Epithelial cell of esophagus (primary cell): ENCODE measurements around the gene CACTIN.

Experiments
- DNase-seq: peaks from one replicate; pipeline ENCODE4 v3.0.0; 2010; ENCODE audit warnings: low read depth
- H3K4me3 ChIP-seq: 2 replicates; pipeline ENCODE4 v1.5.1; 2011; ENCODE audit warnings: mild to moderate bottlenecking, low read length, control low read depth
- CTCF ChIP-seq: IDR thresholded peaks from 2 replicates; pipeline ENCODE4 v1.5.1; 2011; ENCODE audit warnings: low read depth, mild to moderate bottlenecking, low read length, control low read depth, inconsistent platforms; ENCODE audit not compliant: insufficient read depth; ENCODE audit errors: missing control alignments

CACTIN gene

GRCh38 chr19:3671680-3672574 lies 45.3 kb upstream of the CACTIN start:
- no peak for DNase-seq
- no peak for TF ChIP-seq CTCF
- no peak overlapping the region for H3K4me3 ChIP-seq

GRCh38 chr19:3670796-3671679 lies 44.4 kb upstream of the CACTIN start:
- no peak overlapping the region for H3K4me3 ChIP-seq
- TF ChIP-seq CTCF: no peak
- DNase-seq: no peak

DNA sequence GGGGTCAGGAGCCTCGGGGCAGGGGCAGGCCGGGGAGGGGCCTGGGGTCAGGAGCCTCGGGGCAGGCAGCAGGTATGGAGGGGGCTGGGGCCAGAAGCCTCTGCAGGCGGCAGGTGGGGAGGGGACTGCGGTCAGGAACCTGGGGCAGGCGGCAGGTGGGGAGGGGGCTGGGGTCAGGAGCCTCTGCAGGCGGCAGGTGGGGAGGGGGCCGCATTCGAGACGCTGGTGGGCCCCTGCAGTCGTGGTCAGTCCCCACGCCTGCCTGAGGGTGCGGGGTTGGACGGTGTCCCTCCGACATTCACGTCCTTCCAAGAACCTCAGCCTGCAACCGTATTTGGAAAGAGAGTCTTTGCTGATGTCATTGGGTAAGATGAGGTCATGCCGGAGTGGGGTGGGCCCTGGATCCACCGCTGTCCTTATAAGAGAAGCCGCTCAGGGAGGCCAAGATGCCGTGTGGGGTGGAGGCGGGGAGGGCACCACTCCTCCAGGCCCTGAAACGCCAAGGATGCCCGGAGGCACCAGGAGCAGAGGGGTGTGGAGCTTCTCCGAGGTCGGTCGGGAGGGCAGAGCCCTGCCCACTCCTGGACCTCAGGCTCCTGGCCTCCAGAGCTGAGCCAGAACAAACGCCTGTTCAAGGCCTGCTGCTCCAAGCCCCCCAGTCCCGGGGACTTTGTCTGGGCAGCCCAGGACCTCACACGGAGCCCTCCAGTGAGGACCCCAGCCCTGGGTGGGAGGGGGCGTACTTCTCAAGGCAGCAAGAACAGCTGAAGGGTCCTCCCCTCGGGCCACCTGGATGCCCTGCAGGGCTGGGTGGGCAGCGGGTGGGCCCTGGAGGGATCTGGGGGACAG lies 43.6 kb upstream of the CACTIN start:
- DNase-seq: no peak
- no peak for TF ChIP-seq CTCF
- no peak overlapping the region for H3K4me3 ChIP-seq

- no peak for TF ChIP-seq CTCF
- H3K4me3 ChIP-seq: no peak overlapping the region
These were observed 42.7 kb upstream of the CACTIN start for GRCh38 chr19:3669082-3669946.

DNA sequence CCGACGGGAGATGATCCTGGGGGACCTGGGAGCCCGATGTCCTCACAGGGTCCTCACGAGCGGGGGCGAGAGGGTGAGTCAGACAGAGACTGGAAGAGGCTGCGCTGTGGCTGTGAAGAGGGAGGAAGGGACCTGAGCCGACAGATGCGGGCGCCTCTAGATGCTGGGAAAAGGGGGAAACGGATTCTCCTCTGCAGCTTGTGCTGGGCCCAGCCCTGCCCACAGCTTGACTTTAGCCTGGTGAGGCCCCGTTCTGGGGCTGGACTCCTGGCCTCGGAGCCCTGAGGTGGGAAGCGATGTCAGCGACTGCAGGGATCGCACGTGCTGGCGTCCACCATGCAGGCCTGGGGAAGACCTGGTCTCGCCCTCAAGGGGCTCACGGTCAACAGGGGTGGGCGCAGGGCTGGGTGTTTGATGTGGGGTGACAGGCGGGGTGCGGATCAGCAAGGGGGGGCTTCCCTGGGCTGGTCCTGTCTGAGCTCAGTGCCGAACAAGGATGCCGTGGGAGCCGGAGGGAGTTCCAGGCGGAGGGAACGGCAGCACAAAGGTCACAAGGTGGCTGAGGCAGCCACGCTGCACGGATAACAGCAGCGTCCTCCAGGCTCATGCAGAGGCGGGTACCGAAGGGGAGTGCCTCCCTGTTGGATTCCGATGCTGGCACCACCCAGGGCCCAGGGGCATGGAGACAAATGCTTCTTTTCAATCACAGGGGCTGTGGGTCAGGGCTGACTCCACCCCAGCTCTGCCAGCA lies 41.9 kb upstream of the CACTIN start:
- DNase-seq: peak; percentile 11
- H3K4me3 ChIP-seq: no peak overlapping the region
- TF ChIP-seq CTCF: no peak

More at GRCh38 chr19:3669082-3669946, 42.7 kb upstream of the CACTIN start:
- no peak for DNase-seq
